D721Med (cell line): Measurements from ENCODE around the gene ETFA.
A peak's percentile ranks its signal among the peaks of the same experiment; 100 is the strongest.

Experiments used
- DNase-seq: peaks from one replicate; pipeline ENCODE4 v3.0.0; 2011; ENCODE audit warnings: low spot score; ENCODE audit not compliant: insufficient read length
- FAIRE-seq: peaks from 2 replicates; lab custom pipeline; 2011; peaks lifted over from hg19 to GRCh38; lab: Jason Lieb, UNC
- TF ChIP-seq, protein P1 (sequence below): IDR thresholded peaks from 2 replicates; pipeline ENCODE4 v1.5.1; 2012; ENCODE audit warnings: mild to moderate bottlenecking, control low read depth; ENCODE audit not compliant: insufficient read depth; ENCODE audit errors: missing control alignments

ETFA gene

DNA sequence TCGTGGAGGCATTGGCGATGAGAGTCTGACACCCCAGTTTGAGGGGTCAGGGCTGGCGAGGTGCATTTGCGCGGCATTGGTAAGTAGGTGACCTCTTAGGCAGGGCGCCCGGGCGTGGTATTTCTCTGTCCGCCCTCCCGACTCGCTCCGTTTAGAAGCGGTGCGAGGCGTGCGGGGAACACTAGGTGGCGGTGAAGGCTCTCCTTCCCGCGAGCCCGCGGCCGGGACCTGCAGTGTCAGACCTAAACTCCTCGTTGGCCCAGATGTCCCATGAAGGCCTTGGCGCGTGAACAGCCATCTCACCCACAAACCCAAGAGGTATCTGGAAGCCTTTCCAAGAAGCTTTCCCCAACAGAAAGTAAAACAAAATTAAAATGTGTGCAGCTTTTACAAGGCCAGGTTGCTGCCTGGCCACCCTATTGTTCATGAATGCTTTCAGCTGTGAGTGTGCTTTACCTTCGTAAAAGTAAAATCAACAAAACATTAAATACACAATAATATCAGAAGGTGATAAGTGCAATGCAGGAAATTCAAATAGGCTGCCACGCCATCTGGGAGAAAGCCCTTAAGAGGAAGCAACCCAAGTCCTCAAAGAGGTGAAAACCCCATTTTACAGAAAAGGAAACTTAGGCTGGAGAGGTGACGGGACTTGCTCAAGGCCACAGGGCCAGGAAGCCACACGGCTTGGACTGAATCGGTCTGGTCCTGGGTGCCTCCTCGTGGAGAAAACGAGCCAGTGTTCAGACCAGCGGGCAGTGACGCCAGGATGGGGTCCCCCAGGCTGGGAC lies 120.3 kb downstream of the ETFA start:
- FAIRE-seq: no peak
- TF ChIP-seq, protein P1, sequence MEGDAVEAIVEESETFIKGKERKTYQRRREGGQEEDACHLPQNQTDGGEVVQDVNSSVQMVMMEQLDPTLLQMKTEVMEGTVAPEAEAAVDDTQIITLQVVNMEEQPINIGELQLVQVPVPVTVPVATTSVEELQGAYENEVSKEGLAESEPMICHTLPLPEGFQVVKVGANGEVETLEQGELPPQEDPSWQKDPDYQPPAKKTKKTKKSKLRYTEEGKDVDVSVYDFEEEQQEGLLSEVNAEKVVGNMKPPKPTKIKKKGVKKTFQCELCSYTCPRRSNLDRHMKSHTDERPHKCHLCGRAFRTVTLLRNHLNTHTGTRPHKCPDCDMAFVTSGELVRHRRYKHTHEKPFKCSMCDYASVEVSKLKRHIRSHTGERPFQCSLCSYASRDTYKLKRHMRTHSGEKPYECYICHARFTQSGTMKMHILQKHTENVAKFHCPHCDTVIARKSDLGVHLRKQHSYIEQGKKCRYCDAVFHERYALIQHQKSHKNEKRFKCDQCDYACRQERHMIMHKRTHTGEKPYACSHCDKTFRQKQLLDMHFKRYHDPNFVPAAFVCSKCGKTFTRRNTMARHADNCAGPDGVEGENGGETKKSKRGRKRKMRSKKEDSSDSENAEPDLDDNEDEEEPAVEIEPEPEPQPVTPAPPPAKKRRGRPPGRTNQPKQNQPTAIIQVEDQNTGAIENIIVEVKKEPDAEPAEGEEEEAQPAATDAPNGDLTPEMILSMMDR: peak; percentile 91
- peak; percentile 94 for DNase-seq

- DNase-seq (no peak), FAIRE-seq (no peak)
- TF ChIP-seq, protein P1: no peak
Observed at GRCh38 chr15:76190070-76190564, 121.2 kb downstream of the ETFA start.

DNA sequence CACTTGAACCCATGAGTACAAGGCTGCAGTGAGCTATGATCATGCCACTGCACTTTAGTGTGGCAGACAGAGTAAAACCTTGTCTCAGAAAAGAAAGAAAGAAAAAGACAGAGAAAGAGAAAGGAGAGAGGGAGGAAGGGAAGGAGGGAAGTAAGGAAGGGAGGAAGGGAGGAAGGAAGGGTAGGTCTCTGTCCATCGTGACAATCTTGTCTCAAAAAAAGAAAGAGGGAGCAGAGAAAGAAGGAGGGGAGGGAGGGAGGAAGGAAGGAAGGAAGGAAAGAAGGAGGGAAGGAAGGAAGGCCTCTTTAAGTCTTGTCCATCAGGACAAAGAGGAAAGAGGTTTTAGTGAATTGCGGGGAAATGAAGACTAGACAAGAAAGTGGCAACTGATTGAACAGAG lies 122.2 kb downstream of the ETFA start:
- TF ChIP-seq, protein P1: no peak
- DNase-seq (no peak), FAIRE-seq (no peak)

DNA sequence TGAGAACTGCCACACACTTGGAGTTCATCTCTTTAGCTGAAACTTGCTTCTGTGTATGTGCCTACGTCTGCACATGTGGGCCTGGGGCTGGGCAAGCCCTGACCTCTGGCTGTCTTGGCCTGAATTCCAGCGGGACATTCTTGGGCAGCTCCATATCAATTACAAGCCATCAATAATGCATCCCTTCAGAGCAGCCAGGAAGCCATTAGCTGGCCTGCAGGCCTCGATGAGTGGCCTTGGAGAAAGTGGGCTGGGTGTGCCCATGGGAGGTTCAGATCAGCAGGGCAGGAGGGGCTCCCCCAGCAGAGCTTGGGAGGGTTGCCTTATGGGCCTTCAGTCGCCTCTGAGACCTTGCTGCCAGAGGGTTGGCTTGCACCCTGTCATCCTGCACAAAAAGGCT lies 124.1 kb downstream of the ETFA start:
- FAIRE-seq: no peak
- TF ChIP-seq, protein P1: no peak
- no peak for DNase-seq

DNA sequence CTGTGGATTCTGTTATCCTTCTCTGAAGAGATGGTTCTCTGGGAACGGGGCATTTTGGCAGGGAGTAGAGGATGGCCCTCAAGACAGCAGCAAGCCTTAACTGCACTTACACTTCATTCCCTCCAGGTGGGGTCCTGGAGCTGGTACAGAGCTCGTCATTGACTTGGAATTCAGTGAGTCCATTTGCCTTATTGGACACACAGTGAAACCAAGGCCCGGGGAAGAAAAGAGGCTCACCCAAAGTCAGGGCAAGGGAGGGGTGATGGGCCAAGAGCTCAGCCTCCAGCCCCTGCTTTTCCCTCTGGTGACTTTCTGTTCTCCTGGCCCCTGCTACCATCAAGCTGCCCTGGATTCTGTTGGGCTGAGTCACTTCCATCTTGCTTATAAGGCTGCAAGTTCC lies 125.6 kb downstream of the ETFA start:
- TF ChIP-seq, protein P1: peak; percentile 47
- DNase-seq (no peak), FAIRE-seq (no peak)

GRCh38 chr15:76184650-76185035 lies 126.6 kb downstream of the ETFA start:
- DNase-seq: peak; percentile 65
- FAIRE-seq: no peak
- TF ChIP-seq, protein P1: no peak
